HG03095 (cell line): Measurements from ENCODE around the gene TM9SF4.

Experiments
- ATAC-seq: cut with Tn5 transposase; IDR thresholded peaks from one replicate; pipeline ENCODE4 v1.9.1; 2021; ENCODE audit warnings: moderate library complexity; ENCODE audit not compliant: unreplicated experiment

Gene TM9SF4

GRCh38 chr20:32205843-32206759, 96.6 kb downstream of the TM9SF4 start:
- ATAC-seq: no peak

GRCh38 chr20:32206760-32207625, 97.5 kb downstream of the TM9SF4 start:
- peak; percentile 5 for ATAC-seq

- ATAC-seq: peak; percentile 78
These were observed 98.3 kb downstream of the TM9SF4 start, which contains the start of the genes PLAGL2 and POFUT1 for GRCh38 chr20:32207626-32208498. TSS of gene PLAGL2 (minus strand) at chr20:32207743. CDS start at chr20:32202178, 5,565 bp downstream. TSS of gene POFUT1 (plus strand) at chr20:32207880. CDS start at chr20:32207942, 62 bp downstream.

- ATAC-seq: no peak
These were observed 99.1 kb downstream of the TM9SF4 start for GRCh38 chr20:32208499-32209154.

GRCh38 chr20:32209850-32210605, 100.5 kb downstream of the TM9SF4 start:
- no peak for ATAC-seq

GRCh38 chr20:32213870-32214269, 104.4 kb downstream of the TM9SF4 start:
- no peak for ATAC-seq

GRCh38 chr20:32215147-32215546, 105.6 kb downstream of the TM9SF4 start:
- ATAC-seq: no peak

- ATAC-seq: no peak
These were observed 106.2 kb downstream of the TM9SF4 start for GRCh38 chr20:32215729-32216128.

GRCh38 chr20:32216179-32217142, 106.9 kb downstream of the TM9SF4 start:
- ATAC-seq: no peak
